Breast epithelium (tissue), 3 donors: ENCODE data around the gene SLC9A3.

Experiments
- CTCF ChIP-seq, 3 donors: fragments of 450-650 bp; IDR thresholded peaks; one replicate each; pipeline ENCODE4 v1.5.1; 2016 to 2017; ENCODE audit warnings: antibody characterized with exemption in 3 of 3, mild to moderate bottlenecking in 3 of 3, moderate library complexity in 3 of 3
- POLR2A ChIP-seq: fragments of 450-650 bp; IDR thresholded peaks from one replicate; pipeline ENCODE4 v1.6.1; 2016; ENCODE audit warnings: antibody characterized with exemption, mild to moderate bottlenecking, moderate library complexity
- POLR2AphosphoS5 ChIP-seq, 3 donors: sonication (generic); formaldehyde crosslinking; IDR thresholded peaks; one replicate each; pipeline ENCODE4 v1.6.1; 2017; ENCODE audit warnings: antibody characterized with exemption in 3 of 3

DNA sequence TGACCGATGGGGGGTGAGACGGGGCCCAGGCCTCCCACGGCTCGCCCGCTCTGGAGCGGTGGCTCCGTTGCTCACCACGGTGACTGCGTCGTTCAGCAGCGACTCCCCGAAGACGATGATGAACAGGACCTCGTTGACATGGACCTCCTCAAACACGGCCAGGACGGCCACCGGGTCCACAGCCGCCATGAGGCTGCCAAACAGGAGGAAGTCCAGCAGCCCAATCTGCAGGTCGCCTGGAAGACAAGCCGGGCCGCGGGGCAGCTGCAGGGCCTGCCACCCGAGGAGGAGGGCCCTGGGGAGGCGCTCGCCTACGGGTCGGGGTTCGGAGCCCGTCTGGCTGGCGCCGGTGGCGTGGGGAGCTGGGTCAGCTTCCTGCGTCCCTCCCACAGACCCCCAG lies 36.0 kb downstream of the SLC9A3 start:
- TF ChIP-seq CTCF (IDR thresholded peaks at IDR 0.05), result no peak
- no peak for TF ChIP-seq POLR2A
- no peak for TF ChIP-seq POLR2AphosphoS5 (IDR thresholded peaks at IDR 0.05)
